Measurements from ENCODE around the gene HEBP1.

Gene HEBP1

GRCh38 chr12:12936983-12937491 lies 63.0 kb downstream of the HEBP1 start:
- DNase-seq (ENCODE audit: low read depth in 2 of 2) = no peak
- no peak for TF ChIP-seq CTCF (IDR thresholded peaks at IDR 0.05; ENCODE audit: low read depth, low read length)
- no peak overlapping the region for H3K4me3 ChIP-seq (replicated peaks in 1 of 2; ENCODE audit: low read depth in 2 of 2, low read length in 2 of 2)

GRCh38 chr12:12934556-12934955 lies 65.5 kb downstream of the HEBP1 start:
- DNase-seq (ENCODE audit: low read depth in 2 of 2) = no peak
- TF ChIP-seq CTCF (IDR thresholded peaks at IDR 0.05; ENCODE audit: low read depth, low read length) = no peak
- no peak overlapping the region for H3K4me3 ChIP-seq (replicated peaks in 1 of 2; ENCODE audit: low read depth in 2 of 2, low read length in 2 of 2)

GRCh38 chr12:12933742-12934141 lies 66.3 kb downstream of the HEBP1 start:
- no peak for TF ChIP-seq CTCF (IDR thresholded peaks at IDR 0.05; ENCODE audit: low read depth, low read length)
- H3K4me3 ChIP-seq (replicated peaks in 1 of 2; ENCODE audit: low read depth in 2 of 2, low read length in 2 of 2) = no peak overlapping the region
- DNase-seq (ENCODE audit: low read depth in 2 of 2) = no peak

- no peak overlapping the region for H3K4me3 ChIP-seq (replicated peaks in 1 of 2; ENCODE audit: low read depth in 2 of 2, low read length in 2 of 2)
- no peak for TF ChIP-seq CTCF (IDR thresholded peaks at IDR 0.05; ENCODE audit: low read depth, low read length)
- DNase-seq (ENCODE audit: low read depth in 2 of 2) = no peak
Observed at GRCh38 chr12:12930633-12931219, 69.3 kb downstream of the HEBP1 start.

GRCh38 chr12:12929696-12930095 lies 70.4 kb downstream of the HEBP1 start:
- no peak for DNase-seq (ENCODE audit: low read depth in 2 of 2)
- TF ChIP-seq CTCF (IDR thresholded peaks at IDR 0.05; ENCODE audit: low read depth, low read length) = no peak
- H3K4me3 ChIP-seq (replicated peaks in 1 of 2; ENCODE audit: low read depth in 2 of 2, low read length in 2 of 2) = no peak overlapping the region

GRCh38 chr12:12927211-12928079 lies 72.6 kb downstream of the HEBP1 start:
- peak overlapping the region; percentile 41 for H3K4me3 ChIP-seq (replicated peaks in 1 of 2; ENCODE audit: low read depth in 2 of 2, low read length in 2 of 2)
- peak; percentile 73 to 91 for DNase-seq (ENCODE audit: low read depth in 2 of 2)
- no peak for TF ChIP-seq CTCF (IDR thresholded peaks at IDR 0.05; ENCODE audit: low read depth, low read length)

Data from cardiac fibroblast (primary cell).